COLO668 (cell line): ENCODE measurements around the gene LDLR.
"Not testable (repeated sequence)": the region's sequence is repeated elsewhere in the genome, so short reads cannot be mapped to it uniquely, and the experiment has no call there.

Experiments used
- DNase-seq: peaks from one replicate; lab custom pipeline; 2025; ENCODE audit not compliant: unreplicated experiment; lab: John Stamatoyannopoulos, UW

LDLR gene

DNA sequence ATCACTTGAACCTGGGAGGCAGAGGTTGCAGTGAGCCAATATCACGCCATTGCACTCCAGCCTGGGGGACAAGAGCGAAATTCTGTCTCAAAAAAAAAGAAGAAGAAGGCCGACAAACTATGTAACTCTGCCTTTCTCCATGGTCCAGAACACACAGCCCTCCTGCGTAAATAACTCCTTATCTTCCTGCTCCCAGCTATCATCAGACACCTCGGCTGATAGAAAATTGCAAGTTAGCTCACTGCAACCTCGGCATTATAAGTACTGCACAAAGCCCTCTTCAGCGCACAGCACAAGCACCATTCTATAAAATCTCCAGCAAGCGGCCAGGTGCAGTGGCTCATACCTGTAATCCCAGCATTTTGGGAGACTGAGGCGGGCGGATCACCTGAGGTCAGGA, 14.4 kb downstream of the LDLR start:
- DNase-seq, result not testable (repeated sequence)

DNA sequence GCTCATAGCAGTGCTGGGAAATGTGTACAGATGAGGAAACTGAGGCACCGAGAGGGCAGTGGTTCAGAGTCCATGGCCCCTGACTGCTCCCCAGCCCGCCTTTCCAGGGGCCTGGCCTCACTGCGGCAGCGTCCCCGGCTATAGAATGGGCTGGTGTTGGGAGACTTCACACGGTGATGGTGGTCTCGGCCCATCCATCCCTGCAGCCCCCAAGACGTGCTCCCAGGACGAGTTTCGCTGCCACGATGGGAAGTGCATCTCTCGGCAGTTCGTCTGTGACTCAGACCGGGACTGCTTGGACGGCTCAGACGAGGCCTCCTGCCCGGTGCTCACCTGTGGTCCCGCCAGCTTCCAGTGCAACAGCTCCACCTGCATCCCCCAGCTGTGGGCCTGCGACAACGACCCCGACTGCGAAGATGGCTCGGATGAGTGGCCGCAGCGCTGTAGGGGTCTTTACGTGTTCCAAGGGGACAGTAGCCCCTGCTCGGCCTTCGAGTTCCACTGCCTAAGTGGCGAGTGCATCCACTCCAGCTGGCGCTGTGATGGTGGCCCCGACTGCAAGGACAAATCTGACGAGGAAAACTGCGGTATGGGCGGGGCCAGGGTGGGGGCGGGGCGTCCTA, 15.9 kb downstream of the LDLR start:
- no peak for DNase-seq

GRCh38 chr19:11106477-11106876, 17.2 kb downstream of the LDLR start:
- DNase-seq, result no peak

- DNase-seq, result no peak
Measured at GRCh38 chr19:11108746-11109145, 19.5 kb downstream of the LDLR start.

GRCh38 chr19:11111117-11111770, 22.0 kb downstream of the LDLR start:
- DNase-seq, result no peak

DNA sequence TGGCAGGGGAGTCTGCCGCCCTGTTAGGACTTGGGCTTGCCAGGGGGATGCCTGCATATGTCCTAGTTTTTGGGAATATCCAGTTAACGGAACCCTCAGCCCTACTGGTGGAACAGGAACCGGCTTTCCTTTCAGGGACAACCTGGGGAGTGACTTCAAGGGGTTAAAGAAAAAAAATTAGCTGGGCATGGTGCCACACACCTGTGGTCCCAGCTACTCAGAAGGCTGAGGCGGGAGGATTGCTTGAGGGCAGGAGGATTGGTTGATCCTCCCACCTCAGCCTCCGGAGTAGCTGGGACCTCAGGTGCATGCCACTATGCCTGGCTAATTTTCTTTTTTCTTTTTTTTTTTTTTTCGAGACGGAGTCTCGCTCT, 22.5 kb downstream of the LDLR start:
- DNase-seq, result no peak

DNA sequence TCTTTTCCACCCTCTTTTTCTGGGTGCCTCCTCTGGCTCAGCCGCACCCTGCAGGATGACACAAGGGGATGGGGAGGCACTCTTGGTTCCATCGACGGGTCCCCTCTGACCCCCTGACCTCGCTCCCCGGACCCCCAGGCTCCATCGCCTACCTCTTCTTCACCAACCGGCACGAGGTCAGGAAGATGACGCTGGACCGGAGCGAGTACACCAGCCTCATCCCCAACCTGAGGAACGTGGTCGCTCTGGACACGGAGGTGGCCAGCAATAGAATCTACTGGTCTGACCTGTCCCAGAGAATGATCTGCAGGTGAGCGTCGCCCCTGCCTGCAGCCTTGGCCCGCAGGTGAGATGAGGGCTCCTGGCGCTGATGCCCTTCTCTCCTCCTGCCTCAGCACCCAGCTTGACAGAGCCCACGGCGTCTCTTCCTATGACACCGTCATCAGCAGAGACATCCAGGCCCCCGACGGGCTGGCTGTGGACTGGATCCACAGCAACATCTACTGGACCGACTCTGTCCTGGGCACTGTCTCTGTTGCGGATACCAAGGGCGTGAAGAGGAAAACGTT, 24.0 kb downstream of the LDLR start:
- DNase-seq, result no peak

DNA sequence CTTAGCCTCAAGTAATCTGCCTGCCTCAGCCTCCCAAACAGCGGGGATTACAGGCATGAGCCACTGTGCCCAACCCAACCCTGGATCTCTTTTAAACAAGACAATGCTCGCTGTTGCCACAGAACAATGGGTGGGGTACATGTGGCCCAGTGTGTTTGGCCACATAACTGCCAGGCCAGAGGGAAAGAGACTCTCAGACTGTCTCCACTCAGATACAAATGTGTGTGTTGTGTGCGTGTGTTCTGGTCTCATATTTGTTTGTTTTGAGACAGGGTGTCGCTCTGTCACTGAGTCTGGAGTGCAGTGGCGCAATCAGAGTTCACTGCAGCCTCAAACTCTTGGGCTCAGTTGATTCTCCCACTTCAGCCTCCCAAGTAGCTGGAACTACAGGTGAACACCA, 25.8 kb downstream of the LDLR start:
- no peak for DNase-seq

- DNase-seq, result no peak
Measured at GRCh38 chr19:11115895-11116446, 26.7 kb downstream of the LDLR start.

- no peak for DNase-seq
Measured at GRCh38 chr19:11116507-11116906, 27.2 kb downstream of the LDLR start.

- not testable (repeated sequence) for DNase-seq
Measured at GRCh38 chr19:11121963-11122362, 32.7 kb downstream of the LDLR start.

DNA sequence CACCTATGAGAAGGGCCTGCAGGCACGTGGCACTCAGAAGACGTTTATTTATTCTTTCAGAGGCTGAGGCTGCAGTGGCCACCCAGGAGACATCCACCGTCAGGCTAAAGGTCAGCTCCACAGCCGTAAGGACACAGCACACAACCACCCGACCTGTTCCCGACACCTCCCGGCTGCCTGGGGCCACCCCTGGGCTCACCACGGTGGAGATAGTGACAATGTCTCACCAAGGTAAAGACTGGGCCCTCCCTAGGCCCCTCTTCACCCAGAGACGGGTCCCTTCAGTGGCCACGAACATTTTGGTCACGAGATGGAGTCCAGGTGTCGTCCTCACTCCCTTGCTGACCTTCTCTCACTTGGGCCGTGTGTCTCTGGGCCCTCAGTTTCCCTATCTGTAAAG, 33.9 kb downstream of the LDLR start:
- no peak for DNase-seq

DNA sequence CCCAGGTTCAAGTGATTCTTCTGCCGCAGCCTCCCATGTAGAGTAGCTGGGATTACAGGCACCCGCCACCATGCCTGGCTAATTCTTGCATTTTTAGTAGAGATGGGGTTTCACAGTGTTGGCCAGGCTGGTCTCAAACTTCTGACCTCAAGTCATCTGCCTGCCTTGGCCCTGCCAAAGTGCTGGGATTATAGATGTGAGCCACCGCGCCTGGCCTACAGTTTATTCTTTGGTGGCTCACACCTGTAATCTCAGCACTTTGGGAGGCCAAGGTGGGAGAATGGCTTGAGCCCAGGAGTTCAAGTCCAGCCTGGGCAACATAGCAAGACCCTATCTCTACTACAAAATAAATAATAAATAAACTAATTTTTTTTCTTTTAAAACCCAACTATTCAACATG, 34.9 kb downstream of the LDLR start:
- not testable (repeated sequence) for DNase-seq

GRCh38 chr19:11125994-11126685, 36.9 kb downstream of the LDLR start:
- peak; percentile 78 for DNase-seq

GRCh38 chr19:11127905-11128304, 38.6 kb downstream of the LDLR start:
- DNase-seq, result no peak

DNA sequence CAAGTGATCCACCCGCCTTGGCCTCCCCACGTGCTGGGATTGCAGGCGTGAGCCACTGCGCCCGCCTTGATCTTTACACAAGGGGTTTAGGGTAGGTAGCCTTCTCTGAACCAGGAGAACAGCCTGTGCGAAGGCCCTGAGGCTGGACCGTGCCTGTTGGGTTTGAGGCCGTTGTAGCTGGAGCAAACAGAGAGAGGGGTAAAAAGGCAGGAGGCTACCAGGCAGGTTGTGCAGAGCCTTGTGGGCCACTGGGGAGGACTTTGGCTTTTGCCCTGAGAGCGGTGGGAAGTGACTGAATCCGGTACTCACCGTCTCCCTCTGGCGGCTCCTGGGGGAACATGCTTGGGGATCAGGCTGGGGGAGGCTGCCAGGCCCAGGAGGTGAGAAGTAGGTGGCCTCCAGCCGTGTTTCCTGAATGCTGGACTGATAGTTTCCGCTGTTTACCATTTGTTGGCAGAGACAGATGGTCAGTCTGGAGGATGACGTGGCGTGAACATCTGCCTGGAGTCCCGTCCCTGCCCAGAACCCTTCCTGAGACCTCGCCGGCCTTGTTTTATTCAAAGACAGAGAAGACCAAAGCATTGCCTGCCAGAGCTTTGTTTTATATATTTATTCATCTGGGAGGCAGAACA, 41.7 kb downstream of the LDLR start:
- DNase-seq, result peak; percentile 74

DNA sequence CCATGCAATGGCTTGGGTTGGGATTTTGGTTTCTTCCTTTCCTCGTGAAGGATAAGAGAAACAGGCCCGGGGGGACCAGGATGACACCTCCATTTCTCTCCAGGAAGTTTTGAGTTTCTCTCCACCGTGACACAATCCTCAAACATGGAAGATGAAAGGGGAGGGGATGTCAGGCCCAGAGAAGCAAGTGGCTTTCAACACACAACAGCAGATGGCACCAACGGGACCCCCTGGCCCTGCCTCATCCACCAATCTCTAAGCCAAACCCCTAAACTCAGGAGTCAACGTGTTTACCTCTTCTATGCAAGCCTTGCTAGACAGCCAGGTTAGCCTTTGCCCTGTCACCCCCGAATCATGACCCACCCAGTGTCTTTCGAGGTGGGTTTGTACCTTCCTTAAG, 42.2 kb downstream of the LDLR start:
- DNase-seq, result no peak

GRCh38 chr19:11136400-11137101, 47.3 kb downstream of the LDLR start:
- DNase-seq, result no peak

- DNase-seq, result peak; percentile 76
Measured at GRCh38 chr19:11137542-11138384, 48.5 kb downstream of the LDLR start.
